ENCODE data around the gene TYK2. TPM values are rescaled to one million over a fixed set of nuclear protein-coding genes. Genes with fewer than 3 reads are reported as not detected.

TYK2 gene
- total RNA-seq, 1 donor from 2014 or later: 80.7 TPM

DNA sequence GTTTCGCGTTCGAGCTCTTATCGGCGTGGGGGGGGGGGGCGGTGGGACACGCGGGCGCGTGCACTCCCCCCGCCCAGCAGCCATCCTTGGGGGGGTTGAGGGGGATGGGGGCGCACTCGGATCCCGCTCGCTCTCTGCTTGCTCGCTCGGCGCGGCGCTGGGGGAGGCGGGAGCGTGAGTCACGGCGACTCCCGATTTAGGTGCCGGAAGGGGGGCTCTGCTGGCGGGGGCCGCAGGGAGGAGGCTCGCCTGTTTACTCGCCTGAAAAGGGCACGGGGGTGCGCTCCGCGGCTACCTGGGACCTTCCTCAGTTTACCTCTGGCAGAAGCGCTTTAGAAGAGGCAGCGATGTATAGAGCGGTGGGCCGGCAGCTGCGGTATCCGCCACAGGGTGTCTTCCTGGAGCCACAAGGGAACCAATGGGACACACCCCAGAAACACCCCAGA is 38.9 kb upstream of the TYK2 start:
- Histone ChIP-seq H3K4me1 (peaks cover 20 to 23% of the 10 kb centered on the region in 2 donors), H3K27ac (no peak overlapping the region), H3K4me3 (peak overlapping the region in 1 of 2 donors; percentile 26), H3K36me3 (no peaks in the 10 kb centered on the region), H3K9me3 (peaks cover 0 to 6% of the 10 kb centered on the region in 2 donors), H3K27me3 (peaks cover 47% of the 10 kb centered on the region)
- intact Hi-C loops (cut with DNase I): no loop called here
- DNase-seq (ENCODE audit: low spot score in 2 of 2): no peak
- TF ChIP-seq, protein P1, sequence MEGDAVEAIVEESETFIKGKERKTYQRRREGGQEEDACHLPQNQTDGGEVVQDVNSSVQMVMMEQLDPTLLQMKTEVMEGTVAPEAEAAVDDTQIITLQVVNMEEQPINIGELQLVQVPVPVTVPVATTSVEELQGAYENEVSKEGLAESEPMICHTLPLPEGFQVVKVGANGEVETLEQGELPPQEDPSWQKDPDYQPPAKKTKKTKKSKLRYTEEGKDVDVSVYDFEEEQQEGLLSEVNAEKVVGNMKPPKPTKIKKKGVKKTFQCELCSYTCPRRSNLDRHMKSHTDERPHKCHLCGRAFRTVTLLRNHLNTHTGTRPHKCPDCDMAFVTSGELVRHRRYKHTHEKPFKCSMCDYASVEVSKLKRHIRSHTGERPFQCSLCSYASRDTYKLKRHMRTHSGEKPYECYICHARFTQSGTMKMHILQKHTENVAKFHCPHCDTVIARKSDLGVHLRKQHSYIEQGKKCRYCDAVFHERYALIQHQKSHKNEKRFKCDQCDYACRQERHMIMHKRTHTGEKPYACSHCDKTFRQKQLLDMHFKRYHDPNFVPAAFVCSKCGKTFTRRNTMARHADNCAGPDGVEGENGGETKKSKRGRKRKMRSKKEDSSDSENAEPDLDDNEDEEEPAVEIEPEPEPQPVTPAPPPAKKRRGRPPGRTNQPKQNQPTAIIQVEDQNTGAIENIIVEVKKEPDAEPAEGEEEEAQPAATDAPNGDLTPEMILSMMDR (IDR thresholded peaks at IDR 0.05): no peak

DNA sequence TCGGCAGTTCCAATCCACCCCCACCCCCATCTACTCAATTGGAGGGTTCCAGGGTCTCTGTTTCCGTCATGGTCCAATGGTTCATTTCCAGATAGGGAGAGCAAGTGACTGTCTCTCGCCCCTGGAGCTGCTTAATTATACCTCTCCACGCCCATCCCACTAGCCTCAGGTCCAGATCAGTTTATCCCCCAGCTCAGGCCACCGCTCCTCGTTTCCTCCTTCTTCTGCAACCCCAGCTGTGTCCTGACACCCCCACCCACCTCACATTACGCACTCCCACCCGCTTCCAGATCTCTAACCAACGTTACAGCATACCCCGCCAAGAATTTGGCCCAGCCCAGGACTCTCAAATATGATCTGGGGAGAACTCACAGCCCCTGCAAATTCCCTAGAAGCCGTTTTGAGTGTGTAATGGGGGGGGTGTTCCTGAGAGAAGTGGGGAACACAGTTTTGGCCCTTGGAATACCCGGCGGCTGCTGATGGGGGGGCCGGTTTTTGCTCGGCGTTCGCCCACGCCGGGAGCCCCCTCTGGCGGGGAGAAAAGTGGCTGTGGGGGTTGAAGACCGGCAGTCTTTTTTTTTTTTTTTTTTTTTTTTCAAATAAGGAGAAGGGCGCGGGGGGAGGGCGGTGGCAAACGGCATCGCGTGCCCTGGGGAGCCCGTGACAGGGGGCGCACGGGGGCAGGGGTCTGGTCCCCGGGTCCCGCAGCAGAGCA is 38.3 kb upstream of the TYK2 start:
- H3K27ac ChIP-seq: no peak overlapping the region
- TF ChIP-seq, protein P1 (IDR thresholded peaks at IDR 0.05): no peak
- H3K4me3 ChIP-seq: peak overlapping the region in 1 of 2 donors; percentile 26
- intact Hi-C loops (cut with DNase I): no loop called here
- no peaks in the 10 kb centered on the region for H3K36me3 ChIP-seq
- H3K4me1 ChIP-seq: peaks cover 20 to 23% of the 10 kb centered on the region in 2 donors
- no peak for DNase-seq (ENCODE audit: low spot score in 2 of 2)
- H3K27me3 ChIP-seq: peaks cover 47% of the 10 kb centered on the region
- H3K9me3 ChIP-seq: peaks cover 0 to 6% of the 10 kb centered on the region in 2 donors

DNA sequence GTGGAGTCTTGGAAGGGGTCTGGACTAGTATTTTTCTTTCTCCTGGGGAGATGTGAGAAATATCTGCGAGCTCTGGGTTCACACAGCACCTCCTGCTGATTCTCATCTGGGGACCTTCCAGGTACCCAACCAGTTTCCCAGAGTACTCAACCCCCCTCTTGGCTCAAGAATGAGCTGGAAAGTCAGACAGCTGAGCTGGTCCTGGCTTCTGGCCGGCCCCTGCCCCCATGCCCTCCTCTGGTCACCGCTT is 37.8 kb upstream of the TYK2 start:
- no peak overlapping the region for H3K4me3 ChIP-seq
- H3K9me3 ChIP-seq: peaks cover 0 to 6% of the 10 kb centered on the region in 2 donors
- DNase-seq (ENCODE audit: low spot score in 2 of 2): no peak
- intact Hi-C loops (cut with DNase I): no loop called here
- peaks cover 20 to 23% of the 10 kb centered on the region in 2 donors for H3K4me1 ChIP-seq
- TF ChIP-seq, protein P1 (IDR thresholded peaks at IDR 0.05): no peak
- H3K27me3 ChIP-seq: peaks cover 47% of the 10 kb centered on the region
- no peaks in the 10 kb centered on the region for H3K36me3 ChIP-seq
- no peak overlapping the region for H3K27ac ChIP-seq

DNA sequence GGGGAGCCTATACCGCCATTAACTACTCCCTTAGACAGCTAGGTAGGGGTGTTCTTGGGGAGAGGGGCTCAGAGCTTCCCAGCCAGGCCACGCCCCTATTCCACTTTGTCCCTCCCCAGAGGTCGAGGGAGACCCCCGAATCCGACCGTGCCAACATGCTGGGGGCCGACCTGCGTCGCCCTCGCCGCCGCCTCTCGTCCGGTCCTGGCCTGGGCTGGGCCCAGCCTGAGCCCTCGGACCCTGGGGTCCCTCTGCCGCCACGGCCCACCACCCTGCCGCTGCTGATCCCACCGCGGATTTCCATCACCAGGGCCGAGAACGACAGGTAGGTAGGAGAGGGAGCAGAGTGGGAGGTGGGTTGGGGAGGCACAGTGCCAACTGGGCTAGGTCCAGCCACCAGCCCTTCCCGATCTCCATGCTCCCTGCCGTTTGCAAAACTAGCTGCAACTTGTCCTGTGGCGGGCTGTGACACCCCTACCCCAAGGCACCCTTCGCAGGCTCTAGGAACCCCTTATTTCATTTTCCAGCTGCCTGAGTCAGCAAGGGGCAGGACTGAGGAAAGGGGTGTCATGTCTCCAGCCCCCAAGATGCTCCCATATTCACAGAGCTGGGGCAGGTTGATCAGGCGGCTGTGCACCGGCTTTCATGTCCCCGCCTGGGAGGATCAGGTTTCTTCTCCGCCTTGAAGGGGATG is 37.3 kb upstream of the TYK2 start:
- H3K27ac ChIP-seq: no peak overlapping the region
- H3K9me3 ChIP-seq: peaks cover 0 to 6% of the 10 kb centered on the region in 2 donors
- TF ChIP-seq, protein P1 (IDR thresholded peaks at IDR 0.05): no peak
- no peak for DNase-seq (ENCODE audit: low spot score in 2 of 2)
- intact Hi-C loops (cut with DNase I): no loop called here
- H3K4me1 ChIP-seq: peaks cover 20 to 23% of the 10 kb centered on the region in 2 donors
- H3K4me3 ChIP-seq: no peak overlapping the region
- peaks cover 47% of the 10 kb centered on the region for H3K27me3 ChIP-seq
- H3K36me3 ChIP-seq: no peaks in the 10 kb centered on the region

DNA sequence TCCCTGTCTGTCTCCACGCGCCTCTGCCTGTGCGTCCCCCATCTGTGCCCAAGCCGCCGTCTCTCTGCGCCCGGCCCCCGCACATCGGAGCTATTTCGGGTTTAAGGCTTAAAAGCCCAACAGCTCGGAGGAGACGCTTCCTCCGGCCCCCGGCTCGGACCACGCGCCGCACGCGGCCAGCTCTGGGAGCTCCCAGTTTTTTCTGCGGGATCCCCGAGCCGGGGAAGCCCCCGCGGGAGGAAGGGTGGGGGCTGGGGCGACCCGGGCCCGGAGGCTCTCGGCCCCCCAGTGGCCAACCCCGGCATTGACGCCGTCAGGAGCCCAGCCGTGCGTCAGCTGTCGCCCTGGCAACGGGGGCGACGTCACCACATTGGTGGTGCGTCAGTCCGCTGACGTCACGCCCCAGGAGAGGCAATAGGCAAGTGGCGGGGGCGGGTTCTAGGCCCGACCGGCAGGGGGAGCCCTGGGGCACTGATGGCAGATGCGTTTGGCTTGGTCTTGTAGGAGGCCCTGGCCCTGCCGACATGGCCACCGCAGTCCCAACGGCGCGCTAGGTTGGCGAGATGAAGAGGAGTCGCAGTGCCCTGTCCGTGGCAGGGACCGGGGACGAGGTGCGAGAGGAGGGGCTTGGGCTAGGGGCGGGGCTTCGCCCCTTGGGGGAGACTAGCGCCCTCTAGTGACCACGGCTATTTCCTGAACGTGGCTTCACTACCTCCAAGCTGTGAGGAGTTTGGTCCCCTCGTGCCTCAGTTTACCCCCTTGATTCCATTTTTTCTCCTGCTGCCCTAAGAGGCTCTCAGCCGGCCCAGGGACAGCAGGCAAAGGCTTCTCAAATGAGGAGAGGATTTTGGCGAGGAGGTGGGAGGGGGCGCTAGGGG is 36.2 kb upstream of the TYK2 start:
- Histone ChIP-seq H3K27me3 (peaks cover 42% of the 10 kb centered on the region), H3K27ac (no peak overlapping the region), H3K36me3 (no peaks in the 10 kb centered on the region), H3K4me3 (peak overlapping the region; percentile 45 to 58), H3K4me1 (peaks cover 20 to 23% of the 10 kb centered on the region in 2 donors), H3K9me3 (peaks cover 0 to 6% of the 10 kb centered on the region in 2 donors)
- TF ChIP-seq, protein P1 (IDR thresholded peaks at IDR 0.05): peak; percentile 67 to 91 (median 77)
- DNase-seq (ENCODE audit: low spot score in 2 of 2): peak; percentile 74 to 94
- intact Hi-C loops (cut with DNase I): no loop called here
